Measurements from ENCODE around the gene UGT2A3. TPM values are rescaled to one million over a fixed set of nuclear protein-coding genes. Genes with fewer than 3 reads are reported as not detected.

Gene UGT2A3
- total and polyA plus RNA-seq, 3 donors from 2014 or later, result 1.7 TPM; not detected in 2

- no peak for DNase-seq
- no peaks in the 10 kb centered on the region for H3K4me1 ChIP-seq
- H3K27ac ChIP-seq, result no peak overlapping the region
- no peaks in the 10 kb centered on the region for H3K27me3 ChIP-seq
- WGBS, 2 donors, result 53% methylated on average over 5 of the region's 5 CpGs
- H3K36me3 ChIP-seq (ENCODE audit: low read depth, missing control alignments), result no peaks in the 10 kb centered on the region
- H3K4me3 ChIP-seq, result no peak overlapping the region
- H3K9me3 ChIP-seq, result no peaks in the 10 kb centered on the region
- intact Hi-C loops (cut with DNase I; ENCODE audit: low total_unique reads), result no loop called here
- TF ChIP-seq CTCF (IDR thresholded peaks at IDR 0.05), result no peak
- TF ChIP-seq POLR2A (IDR thresholded peaks at IDR 0.05), result no peak
Measured at GRCh38 chr4:68895561-68896198, 55.9 kb downstream of the UGT2A3 start.

- Histone ChIP-seq H3K4me3 (no peak overlapping the region), H3K27ac (no peak overlapping the region), H3K4me1 (no peaks in the 10 kb centered on the region), H3K36me3 (ENCODE audit: low read depth, missing control alignments) (no peaks in the 10 kb centered on the region), H3K9me3 (no peaks in the 10 kb centered on the region), H3K27me3 (no peaks in the 10 kb centered on the region)
- no peak for DNase-seq
- 73 to 93% methylated on average over 1 of the region's 1 CpG for WGBS, 2 donors
- intact Hi-C loops (cut with DNase I; ENCODE audit: low total_unique reads), result no loop called here
- TF ChIP-seq POLR2A (IDR thresholded peaks at IDR 0.05) (no peak), CTCF (IDR thresholded peaks at IDR 0.05) (no peak)
Measured at GRCh38 chr4:68892861-68893260, 58.7 kb downstream of the UGT2A3 start.

- H3K4me3 ChIP-seq, result no peak overlapping the region
- H3K36me3 ChIP-seq (ENCODE audit: low read depth, missing control alignments), result no peaks in the 10 kb centered on the region
- WGBS, 2 donors, result 91 to 95% methylated on average over 3 of the region's 3 CpGs
- H3K27me3 ChIP-seq, result no peaks in the 10 kb centered on the region
- TF ChIP-seq CTCF (IDR thresholded peaks at IDR 0.05), result no peak
- no peak for TF ChIP-seq POLR2A (IDR thresholded peaks at IDR 0.05)
- no peaks in the 10 kb centered on the region for H3K4me1 ChIP-seq
- intact Hi-C loops (cut with DNase I; ENCODE audit: low total_unique reads), result no loop called here
- no peaks in the 10 kb centered on the region for H3K9me3 ChIP-seq
- DNase-seq, result no peak
- no peak overlapping the region for H3K27ac ChIP-seq
Measured at GRCh38 chr4:68891678-68892077, 59.9 kb downstream of the UGT2A3 start.

- WGBS, 2 donors, result 86 to 92% methylated on average over 1 of the region's 1 CpG
- DNase-seq, result no peak
- no peaks in the 10 kb centered on the region for H3K9me3 ChIP-seq
- H3K4me3 ChIP-seq, result no peak overlapping the region
- no peaks in the 10 kb centered on the region for H3K36me3 ChIP-seq (ENCODE audit: low read depth, missing control alignments)
- TF ChIP-seq POLR2A (IDR thresholded peaks at IDR 0.05) (no peak), CTCF (IDR thresholded peaks at IDR 0.05) (no peak)
- no peak overlapping the region for H3K27ac ChIP-seq
- intact Hi-C loops (cut with DNase I; ENCODE audit: low total_unique reads), result no loop called here
- H3K27me3 ChIP-seq, result no peaks in the 10 kb centered on the region
- no peaks in the 10 kb centered on the region for H3K4me1 ChIP-seq
Measured at GRCh38 chr4:68885545-68885944, 66.1 kb downstream of the UGT2A3 start.

- 31 to 37% methylated on average over 6 of the region's 6 CpGs for WGBS, 2 donors
- TF ChIP-seq CTCF (IDR thresholded peaks at IDR 0.05) (no peak), POLR2A (IDR thresholded peaks at IDR 0.05) (no peak)
- Histone ChIP-seq H3K4me1 (no peaks in the 10 kb centered on the region), H3K4me3 (no peak overlapping the region), H3K27ac (no peak overlapping the region), H3K9me3 (no peaks in the 10 kb centered on the region), H3K27me3 (no peaks in the 10 kb centered on the region), H3K36me3 (ENCODE audit: low read depth, missing control alignments) (no peaks in the 10 kb centered on the region)
- DNase-seq, result no peak
- intact Hi-C loops (cut with DNase I; ENCODE audit: low total_unique reads), result no loop called here
Measured at GRCh38 chr4:68883870-68884269, 67.7 kb downstream of the UGT2A3 start.

All from testis (tissue), 3 donors.